IMR-90 (cell line): ENCODE results near the gene LRIT1. TPM values are rescaled to one million over a fixed set of nuclear protein-coding genes. Genes with fewer than 3 reads are reported as not detected.
A peak's percentile ranks its signal among the peaks of the same experiment; 100 is the strongest.

Experiments
- ATAC-seq: fragments of 200-7000 bp; cut with Tn5 transposase; 2 replicates; pipeline ENCODE4 v1.9.1; 2020; ENCODE audit warnings: low read depth, mild to moderate bottlenecking, moderate library complexity
- BruUV-seq: library from RNA; stranded (reverse); fragments of 400-500 nt; replicated peaks from 2 replicates; lab custom pipeline; 2021; lab: Mats Ljungman, UMichigan
- CTCF ChIA-PET: fragments of 300-600 bp; formaldehyde crosslinking; extraction: SDS; loops from one replicate; lab custom pipeline; 2021; ENCODE audit warnings: antibody characterized with exemption; lab: Yijun Ruan, JAX
- POLR2A ChIA-PET: fragments of 300-600 bp; sonication (Branson Sonifier 250); formaldehyde crosslinking; loops from one replicate; lab custom pipeline; 2022; ENCODE audit warnings: antibody characterized with exemption; ENCODE audit not compliant: unreplicated experiment; lab: Charles Lee
- DNase-seq: peaks from one replicate; pipeline ENCODE4 v3.0.0; 2013
- H2AFZ ChIP-seq: replicated peaks from 2 replicates; pipeline ENCODE3; 2013; ENCODE audit warnings: low read length, mild to moderate bottlenecking; ENCODE audit not compliant: poor library complexity
- H2AK5ac ChIP-seq: 2 replicates; pipeline ENCODE4 v1.6.1; 2013; ENCODE audit warnings: low read depth, low read length, inconsistent platforms
- H2AK9ac ChIP-seq: replicated peaks from 2 replicates; pipeline ENCODE3; 2013; ENCODE audit warnings: mild to moderate bottlenecking, low read depth, low read length, moderate library complexity; ENCODE audit not compliant: poor library complexity
- H2BK120ac ChIP-seq: 2 replicates; pipeline ENCODE4 v1.6.1; 2013; ENCODE audit warnings: low read depth, low read length, inconsistent platforms
- H2BK15ac ChIP-seq: 3 replicates; pipeline ENCODE4 v1.6.1; 2013; ENCODE audit warnings: low read depth, low read length, inconsistent platforms
- H2BK20ac ChIP-seq: 2 replicates; pipeline ENCODE4 v1.6.1; 2013; ENCODE audit warnings: low read depth, mild to moderate bottlenecking, inconsistent platforms, low read length, moderate library complexity
- H2BK5ac ChIP-seq: 2 replicates; pipeline ENCODE4 v1.6.1; 2013; ENCODE audit warnings: mild to moderate bottlenecking, low read depth, low read length, inconsistent platforms; ENCODE audit not compliant: poor library complexity, severe bottlenecking
- H3K14ac ChIP-seq: replicated peaks from 2 replicates; pipeline ENCODE4 v1.6.1; 2013; ENCODE audit warnings: low read depth, low read length, inconsistent platforms
- H3K18ac ChIP-seq: 2 replicates; pipeline ENCODE4 v1.6.1; 2013; ENCODE audit warnings: low read depth, low read length, control low read depth
- H3K23ac ChIP-seq: 2 replicates; pipeline ENCODE4 v1.6.1; 2013; ENCODE audit warnings: low read depth, low read length, inconsistent platforms
- H3K27ac ChIP-seq: 2 replicates; pipeline ENCODE4 v1.5.1; 2013; ENCODE audit warnings: mild to moderate bottlenecking, control low read depth, low read length; ENCODE audit not compliant: insufficient read depth
- H3K27me3 ChIP-seq: 2 replicates; pipeline ENCODE4 v1.6.1; 2013; ENCODE audit warnings: low read length; ENCODE audit not compliant: control insufficient read depth, insufficient read depth
- H3K36me3 ChIP-seq: 2 replicates; pipeline ENCODE4 v1.6.1; 2013; ENCODE audit warnings: low read length, mixed read lengths; ENCODE audit not compliant: control insufficient read depth, insufficient read depth
- H3K4ac ChIP-seq: 2 replicates; pipeline ENCODE4 v1.6.1; 2013; ENCODE audit warnings: low read depth, low read length, inconsistent platforms
- H3K4me1 ChIP-seq: 2 replicates; pipeline ENCODE4 v1.6.1; 2013; ENCODE audit warnings: low read length, mixed read lengths; ENCODE audit not compliant: control insufficient read depth, insufficient read depth
- H3K4me2 ChIP-seq: 2 replicates; pipeline ENCODE4 v1.6.1; 2013; ENCODE audit warnings: low read depth, mild to moderate bottlenecking, control low read depth, low read length, moderate library complexity
- H3K4me3 ChIP-seq: 2 replicates; pipeline ENCODE4 v1.5.1; 2013; ENCODE audit warnings: low read depth, mild to moderate bottlenecking, control low read depth, low read length, moderate library complexity; ENCODE audit not compliant: insufficient read depth
- H3K56ac ChIP-seq: 2 replicates; pipeline ENCODE4 v1.6.1; 2013; ENCODE audit warnings: low read length, inconsistent platforms; ENCODE audit not compliant: insufficient read depth; ENCODE audit errors: extremely low read depth
- H3K79me1 ChIP-seq, 2 experiments: 2 replicates each; pipeline ENCODE4 v1.6.1; 2013; ENCODE audit warnings: low read length in 2 of 2, inconsistent platforms in 1 of 2, low read depth in 1 of 2
- H3K9ac ChIP-seq: 2 replicates; pipeline ENCODE4 v1.6.1; 2013; ENCODE audit warnings: low read depth, low read length, control low read depth
- H3K9me1 ChIP-seq: 2 replicates; pipeline ENCODE4 v1.6.1; 2013; ENCODE audit warnings: low read length, inconsistent platforms; ENCODE audit not compliant: insufficient read depth
- H3K9me3 ChIP-seq: 2 replicates; pipeline ENCODE4 v1.6.1; 2013; ENCODE audit warnings: low read length; ENCODE audit not compliant: control insufficient read depth, insufficient read depth
- H4K20me1 ChIP-seq: 2 replicates; pipeline ENCODE4 v1.6.1; 2013; ENCODE audit warnings: low read length, inconsistent platforms; ENCODE audit not compliant: insufficient read depth
- H4K5ac ChIP-seq: 2 replicates; pipeline ENCODE4 v1.6.1; 2013; ENCODE audit warnings: mild to moderate bottlenecking, low read depth, low read length, control low read depth
- H4K8ac ChIP-seq, 2 experiments: 2 replicates each; pipeline ENCODE4 v1.6.1; 2013; ENCODE audit warnings: low read depth in 2 of 2, low read length in 2 of 2, control low read depth in 1 of 2, inconsistent platforms in 1 of 2
- H4K91ac ChIP-seq: 2 replicates; pipeline ENCODE4 v1.6.1; 2013; ENCODE audit warnings: low read depth, low read length, inconsistent platforms; ENCODE audit not compliant: insufficient read depth
- BHLHE40 ChIP-seq: fragments of 150-350 bp; IDR thresholded peaks from 2 replicates; pipeline ENCODE4 v1.6.1; 2016; ENCODE audit warnings: mild to moderate bottlenecking, low read depth, low read length
- CEBPB ChIP-seq: IDR thresholded peaks from 2 replicates; pipeline ENCODE4 v1.6.1; 2012; ENCODE audit warnings: low read depth, low read length, improper control_type of control experiment
- CHD1 ChIP-seq: IDR thresholded peaks from 2 replicates; pipeline ENCODE4 v1.6.1; 2012; ENCODE audit warnings: low read depth, low read length, improper control_type of control experiment
- CTCF ChIP-seq: conservative IDR thresholded peaks from 2 replicates; pipeline ENCODE4 v1.5.1; 2012; ENCODE audit warnings: mild to moderate bottlenecking, low read depth, low read length, improper control_type of control experiment
- ELK1 ChIP-seq: fragments of 150-350 bp; IDR thresholded peaks from 2 replicates; pipeline ENCODE4 v1.6.1; 2016; ENCODE audit warnings: low read depth, mild to moderate bottlenecking, low read length, moderate library complexity, borderline replicate concordance
- FOS ChIP-seq: fragments of 150-350 bp; IDR thresholded peaks from 2 replicates; pipeline ENCODE4 v1.6.1; 2016; ENCODE audit warnings: low read depth, low read length
- MAFK ChIP-seq: IDR thresholded peaks from 2 replicates; pipeline ENCODE4 v1.6.1; 2012; ENCODE audit warnings: low read depth, low read length, improper control_type of control experiment
- MAZ ChIP-seq: IDR thresholded peaks from 2 replicates; pipeline ENCODE4 v1.6.1; 2012; ENCODE audit warnings: low read depth, mild to moderate bottlenecking, low read length, improper control_type of control experiment, moderate library complexity, borderline replicate concordance
- MXI1 ChIP-seq: IDR thresholded peaks from 2 replicates; pipeline ENCODE4 v1.6.1; 2012; ENCODE audit warnings: low read depth, mild to moderate bottlenecking, low read length, moderate library complexity, borderline replicate concordance
- NFE2L2 ChIP-seq: fragments of 150-350 bp; IDR thresholded peaks from 2 replicates; pipeline ENCODE4 v1.6.1; 2016; ENCODE audit warnings: low read depth, mild to moderate bottlenecking, low read length
- POLR2A ChIP-seq: IDR thresholded peaks from 2 replicates; pipeline ENCODE4 v1.6.1; 2012; ENCODE audit warnings: mild to moderate bottlenecking, low read depth, low read length
- RAD21 ChIP-seq: IDR thresholded peaks from 2 replicates; pipeline ENCODE4 v1.6.1; 2012; ENCODE audit warnings: low read length, improper control_type of control experiment
- RCOR1 ChIP-seq: IDR thresholded peaks from 2 replicates; pipeline ENCODE4 v1.6.1; 2012; ENCODE audit warnings: mild to moderate bottlenecking, low read length, improper control_type of control experiment; ENCODE audit not compliant: insufficient replicate concordance
- RFX5 ChIP-seq: IDR thresholded peaks from 2 replicates; pipeline ENCODE4 v1.8.0; 2012; ENCODE audit warnings: low read depth, mild to moderate bottlenecking, low read length, moderate library complexity
- SMC3 ChIP-seq: fragments of 150-350 bp; IDR thresholded peaks from 2 replicates; pipeline ENCODE4 v1.6.1; 2016; ENCODE audit warnings: low read depth, mild to moderate bottlenecking, antibody characterized with exemption, low read length, moderate library complexity
- USF2 ChIP-seq: fragments of 150-350 bp; IDR thresholded peaks from 2 replicates; pipeline ENCODE4 v1.6.1; 2017; ENCODE audit warnings: mild to moderate bottlenecking, antibody characterized with exemption, low read length, low read depth
- WGBS, 2 experiments: methylation state at CpG; one replicate each; pipeline versions ENCODE4 v1.1.5 to v1.1.7; 2013; ENCODE audit warnings: missing lambda C conversion rate in 2 of 2; ENCODE audit not compliant: insufficient read length in 1 of 2; ENCODE audit errors: extremely low coverage in 2 of 2; 5-methylcytosine and 5-hydroxymethylcytosine counted together
- dilution Hi-C: fragments of 300-500 bp; cut with HindIII; formaldehyde crosslinking; loops from one replicate; pipeline ENCODE4 v1.14.3; 2018; ENCODE audit warnings: low sequenced_read_pairs; ENCODE audit not compliant: unreplicated experiment
- in situ Hi-C: fragments of 300-500 bp; cut with MboI; formaldehyde crosslinking; loops from 3 replicates; pipeline ENCODE4 v1.14.3; 2019; ENCODE audit warnings: low sequenced_read_pairs, inconsistent platforms, mixed read lengths
- intact Hi-C: fragments of 100-400 bp; cut with micrococcal nuclease; formaldehyde crosslinking; loops from 2 replicates; pipeline ENCODE4 v1.10.0; 2022
- polyA plus RNA-seq, 3 experiments: library from polyadenylated mRNA; depleted of rRNA; stranded (reverse); fragments of >200 nt; gene quantifications; 2 replicates each; pipeline ENCODE4 v1.2.3, GENCODE V29; 2012; ENCODE audit warnings: low replicate concordance in 1 of 3
- total RNA-seq: library from RNA; depleted of rRNA; stranded (reverse); fragments of >200 nt; gene quantifications from 2 replicates; pipeline ENCODE4 v1.2.3, GENCODE V29; 2012

The LRIT1 gene
- total and polyA plus RNA-seq, 2 of the 4 experiments (the other 2 are of a cell fraction), result not detected

GRCh38 chr10:84238909-84239308 lies 2.4 kb downstream of the LRIT1 start:
- TF ChIP-seq RFX5 (no peak), MXI1 (no peak), CHD1 (no peak), CTCF (no peak), MAFK (no peak), BHLHE40 (no peak), USF2 (no peak), RCOR1 (no peak), SMC3 (no peak), CEBPB (no peak), MAZ (no peak), POLR2A (no peak), NFE2L2 (no peak), RAD21 (no peak), FOS (no peak), ELK1 (no peak)
- Histone ChIP-seq H3K23ac (no peak overlapping the region), H4K91ac (no peak overlapping the region), H2AK5ac (no peak overlapping the region), H4K20me1 (no peaks in the 10 kb centered on the region), H3K4me2 (no peak overlapping the region), H2BK5ac (no peak overlapping the region), H3K4me3 (no peak overlapping the region), H4K8ac (no peak overlapping the region), H2AK9ac (no peak overlapping the region), H3K18ac (no peak overlapping the region), H3K4me1 (no peaks in the 10 kb centered on the region), H3K14ac (no peak overlapping the region), H3K56ac (no peak overlapping the region), H3K9me3 (no peaks in the 10 kb centered on the region), H3K9me1 (no peaks in the 10 kb centered on the region), H3K79me1 (no peaks in the 10 kb centered on the region), H2BK15ac (no peak overlapping the region), H3K27me3 (peaks cover 8% of the 10 kb centered on the region), H4K5ac (no peak overlapping the region), H3K9ac (no peak overlapping the region), H2BK120ac (no peak overlapping the region), H2BK20ac (no peak overlapping the region), H2AFZ (no peak overlapping the region), H3K27ac (no peak overlapping the region), H3K36me3 (no peaks in the 10 kb centered on the region), H3K4ac (no peak overlapping the region)
- in situ Hi-C loops (no loop called here), intact Hi-C loops (no loop called here), dilution Hi-C loops (no loop called here)
- ATAC-seq, result peak; percentile 83
- no TSS peak for BruUV-seq
- ChIA-PET CTCF (no interaction called here), POLR2A (no interaction called here)
- no CpG with 5 or more reads among the region's 3 CpGs for WGBS, 2 experiments
- DNase-seq, result peak; percentile 30
